K562 (cell line): ENCODE data around the gene RNF115. TPM values are rescaled to one million over a fixed set of nuclear protein-coding genes. Genes with fewer than 3 reads are reported as not detected.
A peak's percentile ranks its signal among the peaks of the same experiment; 100 is the strongest.

Experiments used
- DMBX1 ChIP-seq: fragments of 250-450 bp; sonication (Bioruptor Pico); IDR thresholded peaks from 2 replicates; pipeline ENCODE4 v1.8.0; 2022; ENCODE audit warnings: inconsistent platforms, mild to moderate bottlenecking, moderate library complexity, borderline replicate concordance
- DNMT1 ChIP-seq: fragments of 450-650 bp; IDR thresholded peaks from 2 replicates; pipeline ENCODE4 v1.6.1; 2016; ENCODE audit warnings: antibody characterized with exemption, mild to moderate bottlenecking
- FOS ChIP-seq: IDR thresholded peaks from 3 replicates; pipeline ENCODE4 v1.6.1; 2011; ENCODE audit not compliant: insufficient read length; ENCODE audit errors: extremely low read depth
- FOSL1 ChIP-seq: fragments of 200-800 bp; sonication (Bioruptor generic); conservative IDR thresholded peaks from 2 replicates; pipeline ENCODE4 v1.6.1; 2016; ENCODE audit warnings: missing genetic modification characterization, missing compliant biosample characterization
- HNRNPK ChIP-seq: fragments of 200-400 bp; formaldehyde crosslinking; IDR thresholded peaks from one replicate; pipeline ENCODE4 v1.6.1; 2018; ENCODE audit warnings: mild to moderate bottlenecking, low read depth, low read length; ENCODE audit not compliant: poor library complexity, severe bottlenecking
- IRF2 ChIP-seq: sonication (generic); formaldehyde crosslinking; IDR thresholded peaks from 2 replicates; pipeline ENCODE4 v1.8.1; 2022; ENCODE audit warnings: mild to moderate bottlenecking, missing genetic modification reagents
- L3MBTL2 ChIP-seq: fragments of 450-650 bp; IDR thresholded peaks from 2 replicates; pipeline ENCODE4 v1.6.1; 2016; ENCODE audit warnings: mild to moderate bottlenecking, moderate library complexity
- MEF2A ChIP-seq: IDR thresholded peaks from 2 replicates; pipeline ENCODE4 v1.6.1; 2011; ENCODE audit warnings: low read depth, mild to moderate bottlenecking, low read length, moderate library complexity; ENCODE audit not compliant: control insufficient read depth
- NFE2L1 ChIP-seq: fragments of 450-650 bp; IDR thresholded peaks from 2 replicates; pipeline ENCODE4 v1.6.1; 2016; ENCODE audit warnings: missing genetic modification characterization, low read depth, mild to moderate bottlenecking, missing compliant biosample characterization, moderate library complexity, borderline replicate concordance
- NRF1 ChIP-seq, 2 experiments: fragments of 450-650 bp; IDR thresholded peaks in 1 of 2; conservative IDR thresholded peaks in 1 of 2; 2 replicates each; pipeline ENCODE4 v1.6.1; 2014; ENCODE audit warnings: mild to moderate bottlenecking in 2 of 2
- PHB2 ChIP-seq: fragments of 450-650 bp; IDR thresholded peaks from 2 replicates; pipeline ENCODE4 v1.6.1; 2017; ENCODE audit warnings: low read depth
- PRMT5 ChIP-seq: sonication (generic); formaldehyde crosslinking; IDR thresholded peaks from 2 replicates; pipeline ENCODE4 v1.5.0; 2020; ENCODE audit warnings: missing genetic modification reagents
- PTBP1 ChIP-seq: fragments of 200-400 bp; formaldehyde crosslinking; IDR thresholded peaks from 2 replicates; pipeline ENCODE4 v1.6.1; 2017; ENCODE audit warnings: low read depth, low read length
- RHOXF2B ChIP-seq: fragments of 250-450 bp; sonication (Bioruptor Pico); conservative IDR thresholded peaks from 2 replicates; pipeline ENCODE4 v1.5.1; 2021
- SNRNP70 ChIP-seq: fragments of 200-400 bp; formaldehyde crosslinking; optimal IDR thresholded peaks from 2 replicates; pipeline ENCODE3; 2017; ENCODE audit warnings: low read depth, low read length
- TGIF2 ChIP-seq: sonication (generic); formaldehyde crosslinking; IDR thresholded peaks from 2 replicates; pipeline ENCODE4 v1.8.1; 2022; ENCODE audit warnings: mild to moderate bottlenecking, missing genetic modification reagents, moderate library complexity
- ZNF511 ChIP-seq: sonication (generic); formaldehyde crosslinking; IDR thresholded peaks from 2 replicates; pipeline ENCODE4 v1.8.0; 2022; ENCODE audit warnings: mild to moderate bottlenecking, missing genetic modification reagents
- ZNF589 ChIP-seq: fragments of 200-800 bp; sonication (Bioruptor generic); IDR thresholded peaks from 2 replicates; pipeline ENCODE4 v1.6.1; 2016; ENCODE audit warnings: low read depth, missing genetic modification characterization, missing compliant biosample characterization
- polyA plus RNA-seq, 8 experiments: library from polyadenylated mRNA; depleted of rRNA in 4 of 8; stranded (reverse) in 5 of 8; unstranded in 3 of 8; fragments of >200 nt; fragmentation: Nextera tagmentation in 2 of 8; fragmentation: Illumina TruSeq in 1 of 8; extraction: Ambion mirVana in 2 of 8; extraction: Trizol in 1 of 8; gene quantifications; 2 replicates each; pipeline versions ENCODE4 v1.2.1 to v1.2.3, GENCODE V29; 2011 to 2014; ENCODE audit warnings: inconsistent platforms in 1 of 8, missing spikeins in 1 of 8
- total RNA-seq, 7 experiments: library from RNA; depleted of rRNA in 6 of 7; stranded (reverse); fragments of >200 nt in 6 of 7; fragmentation: Illumina TruSeq in 2 of 7; extraction: Trizol in 2 of 7; gene quantifications; 2 replicates each; pipeline versions ENCODE4 v1.2.1 to v1.2.3, GENCODE V29; 2011 to 2021; ENCODE audit warnings: low replicate concordance in 1 of 7
- TF ChIP-seq, protein P1 (sequence below): IDR thresholded peaks from 3 replicates; pipeline ENCODE4 v1.6.1; 2011; ENCODE audit warnings: borderline replicate concordance, mild to moderate bottlenecking; ENCODE audit not compliant: insufficient read length, insufficient read depth
- TF ChIP-seq, protein P2 (sequence below): sonication (generic); formaldehyde crosslinking; IDR thresholded peaks from 2 replicates; pipeline ENCODE4 v1.8.1; 2023; ENCODE audit warnings: mild to moderate bottlenecking, missing genetic modification reagents, moderate library complexity
- TF ChIP-seq, protein P3 (sequence below): fragments of 250-450 bp; sonication (Bioruptor Pico); IDR thresholded peaks from 2 replicates; pipeline ENCODE4 v1.5.1; 2021; ENCODE audit warnings: mild to moderate bottlenecking
- TF ChIP-seq, protein P4 (sequence below), 2 experiments: IDR thresholded peaks; 2 replicates each; pipeline ENCODE4 v1.6.1; 2011; ENCODE audit warnings: borderline replicate concordance in 1 of 2, control low read depth in 1 of 2, low read depth in 1 of 2, low read length in 1 of 2, mild to moderate bottlenecking in 1 of 2, mixed read lengths in 1 of 2, moderate library complexity in 1 of 2; ENCODE audit not compliant: insufficient read depth in 1 of 2, insufficient read length in 1 of 2, poor library complexity in 1 of 2, severe bottlenecking in 1 of 2; ENCODE audit errors: extremely low read depth in 1 of 2

The RNF115 gene
- total and polyA plus RNA-seq, 9 of the 15 experiments (the other 6 are each of a cell fraction or from before 2014, with no cell fraction given), result 1.9 to 14.3 (median 9.5) TPM

DNA sequence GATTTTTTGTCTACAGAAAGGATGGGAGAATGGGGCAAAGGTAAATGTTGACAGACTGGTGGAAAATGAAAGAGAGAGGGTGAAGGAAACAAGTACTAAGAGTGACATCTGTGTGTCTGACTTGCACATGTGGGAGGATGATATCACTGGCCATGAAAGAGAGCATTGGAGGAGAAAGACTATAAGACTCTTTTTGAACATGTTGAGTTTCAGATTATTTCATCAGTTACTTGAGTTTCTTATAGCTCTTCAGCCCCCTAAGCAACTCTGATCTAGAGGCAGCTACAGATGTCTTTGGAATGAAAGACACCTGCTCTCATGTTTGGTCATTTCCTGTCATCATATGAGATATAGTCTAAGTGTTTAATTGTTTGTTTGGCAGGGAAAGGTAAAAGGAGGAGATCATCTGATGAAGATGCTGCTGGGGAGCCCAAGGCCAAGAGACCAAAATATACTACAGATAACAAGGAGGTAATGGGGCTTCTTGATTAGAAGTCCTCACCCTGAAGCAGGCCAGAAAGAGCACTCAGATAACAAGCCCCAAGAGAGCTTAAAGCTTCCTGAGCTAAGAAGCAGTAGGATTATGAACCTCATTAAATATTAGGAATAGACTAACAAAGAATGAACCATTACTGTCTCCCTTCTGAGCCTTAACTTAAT, 4.6 kb upstream of the RNF115 start (continued):
- TF ChIP-seq MEF2A, result no peak
- TF ChIP-seq PRMT5 (CRISPR knock-in tag), result no peak
- TF ChIP-seq L3MBTL2, result no peak
- no peak for TF ChIP-seq PTBP1
- TF ChIP-seq, protein P1, sequence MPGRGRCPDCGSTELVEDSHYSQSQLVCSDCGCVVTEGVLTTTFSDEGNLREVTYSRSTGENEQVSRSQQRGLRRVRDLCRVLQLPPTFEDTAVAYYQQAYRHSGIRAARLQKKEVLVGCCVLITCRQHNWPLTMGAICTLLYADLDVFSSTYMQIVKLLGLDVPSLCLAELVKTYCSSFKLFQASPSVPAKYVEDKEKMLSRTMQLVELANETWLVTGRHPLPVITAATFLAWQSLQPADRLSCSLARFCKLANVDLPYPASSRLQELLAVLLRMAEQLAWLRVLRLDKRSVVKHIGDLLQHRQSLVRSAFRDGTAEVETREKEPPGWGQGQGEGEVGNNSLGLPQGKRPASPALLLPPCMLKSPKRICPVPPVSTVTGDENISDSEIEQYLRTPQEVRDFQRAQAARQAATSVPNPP, result no peak
- no peak for TF ChIP-seq DNMT1
- TF ChIP-seq PHB2, result no peak
- TF ChIP-seq HNRNPK, result no peak
- no peak for TF ChIP-seq TGIF2
- TF ChIP-seq, protein P2, sequence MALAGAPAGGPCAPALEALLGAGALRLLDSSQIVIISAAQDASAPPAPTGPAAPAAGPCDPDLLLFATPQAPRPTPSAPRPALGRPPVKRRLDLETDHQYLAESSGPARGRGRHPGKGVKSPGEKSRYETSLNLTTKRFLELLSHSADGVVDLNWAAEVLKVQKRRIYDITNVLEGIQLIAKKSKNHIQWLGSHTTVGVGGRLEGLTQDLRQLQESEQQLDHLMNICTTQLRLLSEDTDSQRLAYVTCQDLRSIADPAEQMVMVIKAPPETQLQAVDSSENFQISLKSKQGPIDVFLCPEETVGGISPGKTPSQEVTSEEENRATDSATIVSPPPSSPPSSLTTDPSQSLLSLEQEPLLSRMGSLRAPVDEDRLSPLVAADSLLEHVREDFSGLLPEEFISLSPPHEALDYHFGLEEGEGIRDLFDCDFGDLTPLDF (CRISPR knock-in tag), result no peak
- TF ChIP-seq RHOXF2B (CRISPR knock-in tag), result no peak
- 0 out of 2 replicates have a peak, but pooled peaks have one; percentile 44 for TF ChIP-seq ZNF589 (CRISPR knock-in tag)
- no peak for TF ChIP-seq ZNF511 (CRISPR knock-in tag)
- no peak for TF ChIP-seq FOS
- no peak for TF ChIP-seq IRF2 (CRISPR knock-in tag)
- no peak for TF ChIP-seq FOSL1 (tag)
- TF ChIP-seq NFE2L1 (tag), result no peak
- no peak; a peak in 1 of 4 replicates for TF ChIP-seq NRF1 (conservative IDR thresholded peaks at IDR 0.05 in 1 of 2, IDR thresholded peaks at IDR 0.05 in 1 of 2)
- 0 out of 2 replicates have a peak, but pooled peaks have one; percentile 47 for TF ChIP-seq DMBX1 (CRISPR knock-in tag)
- TF ChIP-seq SNRNP70, result no peak
- TF ChIP-seq, protein P3, sequence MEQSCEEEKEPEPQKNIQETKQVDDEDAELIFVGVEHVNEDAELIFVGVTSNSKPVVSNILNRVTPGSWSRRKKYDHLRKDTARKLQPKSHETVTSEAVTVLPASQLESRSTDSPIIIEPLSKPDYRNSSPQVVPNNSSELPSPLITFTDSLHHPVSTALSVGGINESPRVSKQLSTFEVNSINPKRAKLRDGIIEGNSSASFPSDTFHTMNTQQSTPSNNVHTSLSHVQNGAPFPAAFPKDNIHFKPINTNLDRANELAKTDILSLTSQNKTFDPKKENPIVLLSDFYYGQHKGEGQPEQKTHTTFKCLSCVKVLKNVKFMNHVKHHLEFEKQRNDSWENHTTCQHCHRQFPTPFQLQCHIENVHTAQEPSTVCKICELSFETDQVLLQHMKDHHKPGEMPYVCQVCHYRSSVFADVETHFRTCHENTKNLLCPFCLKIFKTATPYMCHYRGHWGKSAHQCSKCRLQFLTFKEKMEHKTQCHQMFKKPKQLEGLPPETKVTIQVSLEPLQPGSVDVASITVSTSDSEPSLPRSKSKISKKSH, result no peak
- TF ChIP-seq, protein P4, sequence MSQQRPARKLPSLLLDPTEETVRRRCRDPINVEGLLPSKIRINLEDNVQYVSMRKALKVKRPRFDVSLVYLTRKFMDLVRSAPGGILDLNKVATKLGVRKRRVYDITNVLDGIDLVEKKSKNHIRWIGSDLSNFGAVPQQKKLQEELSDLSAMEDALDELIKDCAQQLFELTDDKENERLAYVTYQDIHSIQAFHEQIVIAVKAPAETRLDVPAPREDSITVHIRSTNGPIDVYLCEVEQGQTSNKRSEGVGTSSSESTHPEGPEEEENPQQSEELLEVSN (IDR thresholded peaks at IDR 0.05; ENCODE audit: borderline replicate concordance in 1 of 2, extremely low read depth in 1 of 2, insufficient read depth in 1 of 2, insufficient read length in 1 of 2, low read depth in 1 of 2, low read length in 1 of 2, poor library complexity in 1 of 2, severe bottlenecking in 1 of 2), result no peak
